HFF-Myc (cell line): ENCODE measurements around the gene UPB1.

Experiments used
- DNase-seq: peaks from one replicate; pipeline ENCODE4 v3.0.0-alpha.2; 2011; ENCODE audit warnings: low read depth; ENCODE audit errors: extremely low read depth
- H3K4me3 ChIP-seq: replicated peaks from 2 replicates; pipeline ENCODE4 v1.5.1; 2011; ENCODE audit warnings: low read depth, mild to moderate bottlenecking, control low read depth, low read length
- TF ChIP-seq, protein P1 (sequence below): IDR thresholded peaks from 2 replicates; pipeline ENCODE4 v1.5.1; 2012; ENCODE audit warnings: mild to moderate bottlenecking, low read depth, low read length, control low read depth; ENCODE audit errors: missing control alignments

Gene UPB1

DNA sequence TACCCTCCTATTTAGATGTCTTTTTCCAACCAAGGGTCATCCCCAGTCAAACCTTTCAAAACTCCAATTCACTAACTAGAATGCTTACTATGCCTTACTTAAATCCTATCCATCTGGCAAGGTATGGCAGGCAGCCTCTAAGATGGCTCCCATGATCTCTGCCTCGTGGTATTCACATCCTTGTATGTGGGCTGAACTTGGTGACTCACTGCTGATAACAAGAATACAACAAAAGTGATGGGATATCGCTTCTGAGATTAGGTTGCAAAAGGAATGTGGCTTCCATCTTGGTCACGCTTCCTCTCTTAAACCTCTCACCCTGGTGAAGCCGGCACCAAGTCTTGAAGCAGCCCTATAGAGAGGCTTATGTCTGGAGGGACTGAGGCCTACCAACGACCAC is 29.6 kb upstream of the UPB1 start:
- DNase-seq: no peak
- no peak overlapping the region for H3K4me3 ChIP-seq
- TF ChIP-seq, protein P1, sequence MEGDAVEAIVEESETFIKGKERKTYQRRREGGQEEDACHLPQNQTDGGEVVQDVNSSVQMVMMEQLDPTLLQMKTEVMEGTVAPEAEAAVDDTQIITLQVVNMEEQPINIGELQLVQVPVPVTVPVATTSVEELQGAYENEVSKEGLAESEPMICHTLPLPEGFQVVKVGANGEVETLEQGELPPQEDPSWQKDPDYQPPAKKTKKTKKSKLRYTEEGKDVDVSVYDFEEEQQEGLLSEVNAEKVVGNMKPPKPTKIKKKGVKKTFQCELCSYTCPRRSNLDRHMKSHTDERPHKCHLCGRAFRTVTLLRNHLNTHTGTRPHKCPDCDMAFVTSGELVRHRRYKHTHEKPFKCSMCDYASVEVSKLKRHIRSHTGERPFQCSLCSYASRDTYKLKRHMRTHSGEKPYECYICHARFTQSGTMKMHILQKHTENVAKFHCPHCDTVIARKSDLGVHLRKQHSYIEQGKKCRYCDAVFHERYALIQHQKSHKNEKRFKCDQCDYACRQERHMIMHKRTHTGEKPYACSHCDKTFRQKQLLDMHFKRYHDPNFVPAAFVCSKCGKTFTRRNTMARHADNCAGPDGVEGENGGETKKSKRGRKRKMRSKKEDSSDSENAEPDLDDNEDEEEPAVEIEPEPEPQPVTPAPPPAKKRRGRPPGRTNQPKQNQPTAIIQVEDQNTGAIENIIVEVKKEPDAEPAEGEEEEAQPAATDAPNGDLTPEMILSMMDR: no peak

DNA sequence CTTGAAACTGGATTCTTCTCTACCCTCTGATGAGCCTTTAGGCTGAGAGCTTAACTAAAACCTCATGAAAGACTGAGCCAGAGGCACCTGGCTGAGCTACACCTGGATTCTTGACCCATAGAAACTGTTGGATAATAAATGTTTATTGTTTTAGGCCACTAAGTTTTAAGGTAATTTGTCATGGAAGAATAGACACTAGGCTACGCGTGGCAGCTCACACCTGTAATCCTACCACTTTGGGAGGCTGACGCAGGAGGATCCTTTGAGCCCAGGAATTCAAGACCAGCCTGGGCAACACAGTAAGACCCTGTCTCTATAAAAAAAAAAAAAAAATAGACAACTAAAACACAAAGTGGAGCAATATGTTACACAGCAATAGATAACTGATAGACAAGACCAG is 29.2 kb upstream of the UPB1 start:
- TF ChIP-seq, protein P1: no peak
- H3K4me3 ChIP-seq: no peak overlapping the region
- no peak for DNase-seq

- no peak overlapping the region for H3K4me3 ChIP-seq
- TF ChIP-seq, protein P1: no peak
- DNase-seq: no peak
Measured at GRCh38 chr22:24466716-24467328, 28.3 kb upstream of the UPB1 start.

DNA sequence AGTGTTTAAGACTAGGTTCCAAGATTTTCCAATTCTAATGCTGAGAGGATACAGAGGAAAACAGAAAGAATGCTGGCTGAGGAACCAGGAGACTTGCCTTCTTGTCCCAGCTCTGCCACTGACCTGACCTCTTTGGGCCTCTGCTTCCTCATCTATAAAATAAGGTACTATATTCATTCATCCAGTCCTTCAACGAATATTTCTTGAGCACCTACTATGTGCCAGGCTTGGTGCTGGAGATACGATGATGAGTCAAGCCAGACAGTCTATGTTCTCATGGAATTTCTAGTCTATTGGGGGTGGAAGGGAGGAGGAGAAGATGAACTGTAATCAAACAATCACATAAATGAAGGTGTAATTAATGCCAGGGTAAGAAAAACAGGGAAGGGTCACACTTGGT is 27.8 kb upstream of the UPB1 start:
- H3K4me3 ChIP-seq: no peak overlapping the region
- TF ChIP-seq, protein P1: no peak

DNA sequence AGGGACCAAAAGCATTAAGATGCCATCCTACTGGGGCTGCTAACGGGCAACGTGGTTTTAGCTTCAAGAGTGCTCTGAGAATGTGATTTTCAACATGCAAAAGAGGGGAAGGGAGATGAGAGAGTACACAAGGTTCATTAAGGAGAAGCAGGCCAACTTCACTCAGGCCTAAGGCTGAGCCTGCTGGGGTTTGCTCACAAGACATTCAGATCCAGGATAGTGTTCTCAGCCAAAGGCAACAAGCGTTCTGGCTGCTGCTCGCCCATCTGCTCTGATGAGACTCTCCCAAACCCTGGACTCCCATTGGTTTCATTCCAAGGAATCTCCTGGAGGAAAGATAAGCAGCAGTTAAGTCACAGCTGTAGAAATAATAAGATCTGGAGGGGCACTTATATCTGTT is 23.6 kb upstream of the UPB1 start:
- no peak for DNase-seq
- H3K4me3 ChIP-seq: no peak overlapping the region
- TF ChIP-seq, protein P1: no peak

More for the DNA sequence above, 27.8 kb upstream of the UPB1 start:
- DNase-seq: no peak

GRCh38 chr22:24473284-24473683 is 21.8 kb upstream of the UPB1 start:
- no peak for DNase-seq
- TF ChIP-seq, protein P1: no peak
- H3K4me3 ChIP-seq: no peak overlapping the region

GRCh38 chr22:24474221-24474620 is 20.9 kb upstream of the UPB1 start:
- H3K4me3 ChIP-seq: no peak overlapping the region
- TF ChIP-seq, protein P1: no peak
- DNase-seq: peak; percentile 67
